Colonic mucosa (tissue), 4 donors: Measurements from ENCODE around the gene ACVR1. TPM values are rescaled to one million over a fixed set of nuclear protein-coding genes. Genes with fewer than 3 reads are reported as not detected.
"Not testable (repeated sequence)": the region's sequence is repeated elsewhere in the genome, so short reads cannot be mapped to it uniquely, and the experiment has no call there.

Source experiments
- DNase-seq: peaks from one replicate; pipeline ENCODE4 v3.0.0-alpha.2; 2020
- H3K27ac ChIP-seq: fragments of 200-600 bp; one replicate; pipeline ENCODE4 v1.8.0; 2021
- H3K27me3 ChIP-seq: fragments of 200-600 bp; one replicate; pipeline ENCODE4 v1.8.0; 2021
- H3K36me3 ChIP-seq: fragments of 200-600 bp; one replicate; pipeline ENCODE4 v1.8.0; 2021
- H3K4me1 ChIP-seq: fragments of 200-600 bp; one replicate; pipeline ENCODE4 v1.8.0; 2021; ENCODE audit warnings: mild to moderate bottlenecking
- H3K4me3 ChIP-seq: fragments of 200-600 bp; one replicate; pipeline ENCODE4 v1.8.0; 2021
- H3K9ac ChIP-seq, 2 donors: one replicate each; pipeline ENCODE4 v1.7.0; 2013; ENCODE audit warnings: control low read depth in 2 of 2, low read depth in 2 of 2, low read length in 2 of 2
- H3K9me3 ChIP-seq: fragments of 200-600 bp; one replicate; pipeline ENCODE4 v1.8.0; 2021
- intact Hi-C: fragments of 100-400 bp; cut with DNase I; formaldehyde crosslinking; loops from one replicate; pipeline ENCODE4 v1.14.1; 2022
- total RNA-seq, 2 donors: library from RNA; stranded (reverse); fragmentation: NEBNext Ultra II Directional in 1 of 2; extraction: Animal tissue kit (Norgen Biotek cat#: 25700) in 1 of 2; gene quantifications; one replicate each; pipeline ENCODE4 v1.2.1, GENCODE V29; 2021
- TF ChIP-seq, protein P1 (sequence below): fragments of 200-600 bp; IDR thresholded peaks from one replicate; pipeline ENCODE4 v1.8.0; 2022; ENCODE audit warnings: antibody characterized with exemption, mild to moderate bottlenecking
- donor health status: healthy.
- donor health status: DM: no; HTN: no; CAD: no.
- donor health status: DM: no; HTN: no; CAD: no.

Gene ACVR1
- total RNA-seq, 2 donors from 2014 or later, result 15.8 to 18.0 TPM

DNA sequence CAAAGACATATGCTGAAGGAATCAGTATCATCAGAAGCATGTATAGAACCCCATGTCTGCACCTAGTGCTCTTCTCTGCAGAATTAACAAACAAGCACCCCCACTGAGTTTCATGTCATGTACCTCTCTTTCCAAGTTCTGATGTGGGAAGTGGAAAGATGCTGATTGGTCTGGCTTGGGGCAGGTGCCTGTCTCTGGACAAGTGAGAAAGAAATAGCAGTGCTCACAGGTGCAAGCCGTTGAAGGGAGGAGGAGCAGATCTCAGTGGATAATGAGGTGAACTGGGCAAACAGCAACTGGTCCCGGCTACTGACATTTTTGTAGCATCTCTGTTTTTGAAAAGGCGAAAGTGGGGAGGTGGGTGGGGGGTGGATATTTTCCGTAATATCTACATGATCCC lies 17.5 kb upstream of the ACVR1 start:
- H3K4me1 ChIP-seq, result no peaks in the 10 kb centered on the region
- no peak overlapping the region for H3K9ac ChIP-seq
- H3K9me3 ChIP-seq, result no peaks in the 10 kb centered on the region
- no peak overlapping the region for H3K27ac ChIP-seq
- H3K36me3 ChIP-seq, result no peaks in the 10 kb centered on the region
- DNase-seq, result no peak
- no peak overlapping the region for H3K4me3 ChIP-seq
- TF ChIP-seq, protein P1, sequence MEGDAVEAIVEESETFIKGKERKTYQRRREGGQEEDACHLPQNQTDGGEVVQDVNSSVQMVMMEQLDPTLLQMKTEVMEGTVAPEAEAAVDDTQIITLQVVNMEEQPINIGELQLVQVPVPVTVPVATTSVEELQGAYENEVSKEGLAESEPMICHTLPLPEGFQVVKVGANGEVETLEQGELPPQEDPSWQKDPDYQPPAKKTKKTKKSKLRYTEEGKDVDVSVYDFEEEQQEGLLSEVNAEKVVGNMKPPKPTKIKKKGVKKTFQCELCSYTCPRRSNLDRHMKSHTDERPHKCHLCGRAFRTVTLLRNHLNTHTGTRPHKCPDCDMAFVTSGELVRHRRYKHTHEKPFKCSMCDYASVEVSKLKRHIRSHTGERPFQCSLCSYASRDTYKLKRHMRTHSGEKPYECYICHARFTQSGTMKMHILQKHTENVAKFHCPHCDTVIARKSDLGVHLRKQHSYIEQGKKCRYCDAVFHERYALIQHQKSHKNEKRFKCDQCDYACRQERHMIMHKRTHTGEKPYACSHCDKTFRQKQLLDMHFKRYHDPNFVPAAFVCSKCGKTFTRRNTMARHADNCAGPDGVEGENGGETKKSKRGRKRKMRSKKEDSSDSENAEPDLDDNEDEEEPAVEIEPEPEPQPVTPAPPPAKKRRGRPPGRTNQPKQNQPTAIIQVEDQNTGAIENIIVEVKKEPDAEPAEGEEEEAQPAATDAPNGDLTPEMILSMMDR, result no peak
- intact Hi-C loops, result no loop called here
- H3K27me3 ChIP-seq, result no peaks in the 10 kb centered on the region

GRCh38 chr2:157891643-157892041 lies 15.5 kb upstream of the ACVR1 start:
- Histone ChIP-seq H3K27me3 (no peaks in the 10 kb centered on the region), H3K36me3 (no peaks in the 10 kb centered on the region), H3K27ac (no peak overlapping the region), H3K9me3 (no peaks in the 10 kb centered on the region), H3K4me1 (no peaks in the 10 kb centered on the region), H3K4me3 (no peak overlapping the region), H3K9ac (no peak overlapping the region)
- intact Hi-C loops, result no loop called here
- no peak for DNase-seq
- TF ChIP-seq, protein P1, result no peak

DNA sequence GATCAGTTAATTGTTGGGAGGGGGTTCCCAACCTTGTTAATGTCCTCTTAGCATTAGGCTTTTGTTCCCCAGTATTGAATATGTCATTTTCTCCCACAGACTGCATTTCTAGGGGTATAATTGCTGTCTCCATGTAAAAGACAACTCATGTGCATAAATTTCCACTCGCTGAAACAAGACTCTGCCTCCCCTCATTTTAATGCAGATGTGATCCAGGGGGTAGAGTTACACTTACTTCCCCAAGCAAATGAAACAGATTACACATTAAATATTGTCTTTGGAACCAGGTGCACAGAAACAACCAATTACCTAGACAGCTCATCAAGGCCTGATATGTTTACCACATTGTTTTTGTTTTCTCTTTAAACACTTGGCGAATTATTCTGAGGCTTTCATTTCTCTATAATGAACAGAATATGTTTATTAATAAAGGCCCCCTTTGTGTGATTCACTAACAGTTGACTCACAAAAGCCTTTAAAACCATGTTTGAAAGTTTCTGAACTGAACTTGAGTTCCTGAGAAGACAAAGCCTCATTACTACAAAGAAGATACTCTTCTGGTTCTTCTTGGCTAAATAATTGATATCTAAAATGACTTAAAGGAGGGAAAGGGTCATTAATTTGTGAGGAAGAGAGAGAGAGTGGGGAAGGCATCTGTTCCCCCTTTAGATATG lies 15.0 kb upstream of the ACVR1 start:
- TF ChIP-seq, protein P1, result no peak
- Histone ChIP-seq H3K4me3 (no peak overlapping the region), H3K9me3 (no peaks in the 10 kb centered on the region), H3K27ac (no peak overlapping the region), H3K4me1 (no peaks in the 10 kb centered on the region), H3K36me3 (no peaks in the 10 kb centered on the region), H3K27me3 (no peaks in the 10 kb centered on the region), H3K9ac (no peak overlapping the region)
- no peak for DNase-seq
- intact Hi-C loops, result no loop called here

DNA sequence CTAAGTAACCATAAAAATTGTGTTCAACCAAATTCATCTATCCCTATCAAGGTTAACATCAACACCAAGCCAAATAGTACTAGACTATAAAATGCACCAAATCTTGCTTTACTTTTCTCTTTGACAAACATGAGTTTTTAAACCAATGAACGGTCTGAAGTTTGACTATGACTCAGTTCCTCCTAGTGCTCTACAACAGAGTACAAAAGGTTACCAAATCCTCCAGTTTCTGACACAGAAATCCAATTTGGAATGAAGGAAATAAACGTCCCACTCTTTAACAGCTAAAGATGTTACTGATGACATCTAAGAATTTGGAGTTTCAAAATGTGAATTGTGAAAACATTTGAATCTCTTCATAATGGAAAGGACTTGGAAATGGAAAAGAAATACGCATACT lies 11.8 kb upstream of the ACVR1 start:
- Histone ChIP-seq H3K36me3 (no peaks in the 10 kb centered on the region), H3K4me3 (no peak overlapping the region), H3K4me1 (no peaks in the 10 kb centered on the region), H3K27ac (no peak overlapping the region), H3K27me3 (no peaks in the 10 kb centered on the region), H3K9me3 (no peaks in the 10 kb centered on the region), H3K9ac (no peak overlapping the region)
- intact Hi-C loops, result no loop called here
- TF ChIP-seq, protein P1, result no peak
- DNase-seq, result no peak

DNA sequence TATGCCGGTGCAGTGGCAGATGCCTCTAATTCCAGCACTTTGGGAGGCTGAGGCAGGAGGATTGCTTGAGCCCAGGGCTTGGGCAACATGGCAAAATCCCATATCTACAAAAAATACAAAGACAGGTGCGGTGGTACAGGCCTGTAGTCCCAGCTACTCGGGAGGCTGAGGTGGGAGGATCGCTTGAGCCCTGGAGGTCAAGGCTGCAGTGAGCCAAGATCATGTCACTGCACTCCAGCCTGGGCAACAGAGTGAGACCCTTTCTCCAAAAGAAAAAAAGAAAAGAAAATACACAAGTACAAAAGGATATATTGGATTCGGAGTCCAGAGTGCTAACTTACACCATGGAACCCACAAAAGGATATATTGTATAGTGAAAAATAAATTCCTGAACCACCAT lies 8.4 kb upstream of the ACVR1 start:
- H3K36me3 ChIP-seq, DNase-seq, H3K27ac ChIP-seq, H3K9ac ChIP-seq, H3K4me3 ChIP-seq, H3K9me3 ChIP-seq, intact Hi-C loops, H3K27me3 ChIP-seq, H3K4me1 ChIP-seq: not testable (repeated sequence)

GRCh38 chr2:157880927-157881326 lies 4.8 kb upstream of the ACVR1 start:
- Histone ChIP-seq H3K9ac (no peak overlapping the region), H3K36me3 (no peaks in the 10 kb centered on the region), H3K4me1 (no peaks in the 10 kb centered on the region), H3K27me3 (no peaks in the 10 kb centered on the region), H3K4me3 (no peak overlapping the region), H3K27ac (no peak overlapping the region), H3K9me3 (no peaks in the 10 kb centered on the region)
- no peak for DNase-seq
- TF ChIP-seq, protein P1, result no peak
- intact Hi-C loops, result no loop called here
